A673 (cell line): Measurements from ENCODE around the gene CCDC183. TPM values are rescaled to one million over a fixed set of nuclear protein-coding genes. Genes with fewer than 3 reads are reported as not detected.
A peak's percentile ranks its signal among the peaks of the same experiment; 100 is the strongest.

Source experiments
- Bru-seq: library from RNA; stranded (reverse); fragments of 400-500 nt; gene quantifications from one replicate; lab custom pipeline; 2021; lab: Mats Ljungman, UMichigan
- BruChase-seq, 2 experiments: library from RNA; stranded (reverse); fragments of 400-500 nt; gene quantifications; one replicate each; lab custom pipeline; 2021; lab: Mats Ljungman, UMichigan
- BruUV-seq: library from RNA; stranded (reverse); fragments of 400-500 nt; replicated peaks from 2 replicates; lab custom pipeline; 2021; lab: Mats Ljungman, UMichigan
- CTCF ChIA-PET: fragments of 300-600 bp; sonication (Branson Sonifier 250); formaldehyde crosslinking; loops from one replicate; lab custom pipeline; 2022; ENCODE audit warnings: antibody characterized with exemption; lab: Charles Lee
- POLR2A ChIA-PET: fragments of 300-600 bp; sonication (Branson Sonifier 250); formaldehyde crosslinking; loops from one replicate; lab custom pipeline; 2022; ENCODE audit warnings: antibody characterized with exemption; ENCODE audit not compliant: low non-redundant PET; lab: Charles Lee
- DNase-seq: peaks from one replicate; pipeline ENCODE4 v3.0.0-alpha.2; 2015; ENCODE audit warnings: low spot score
- H3K27ac ChIP-seq: fragments of 200-600 bp; sonication (generic); 2 replicates; pipeline ENCODE4 v1.5.1; 2016; ENCODE audit warnings: mixed run types, low read depth, mild to moderate bottlenecking, mixed read lengths, antibody characterized with exemption, low read length; ENCODE audit not compliant: poor library complexity, severe bottlenecking
- H3K27me3 ChIP-seq: fragments of 200-600 bp; sonication (generic); replicated peaks from 2 replicates; pipeline ENCODE4 v1.6.1; 2017; ENCODE audit warnings: mixed run types, low read depth, mild to moderate bottlenecking, mixed read lengths, antibody characterized with exemption, low read length; ENCODE audit not compliant: insufficient read depth, poor library complexity
- H3K36me3 ChIP-seq: fragments of 200-600 bp; sonication (generic); 2 replicates; pipeline ENCODE4 v1.6.1; 2016; ENCODE audit warnings: mixed run types, mild to moderate bottlenecking, mixed read lengths, antibody characterized with exemption, low read length; ENCODE audit not compliant: insufficient read depth, poor library complexity, severe bottlenecking
- H3K4me1 ChIP-seq: fragments of 200-600 bp; sonication (generic); 2 replicates; pipeline ENCODE4 v1.6.1; 2017; ENCODE audit warnings: mixed run types, mild to moderate bottlenecking, mixed read lengths, antibody characterized with exemption, low read length; ENCODE audit not compliant: insufficient read depth, poor library complexity, severe bottlenecking
- H3K4me3 ChIP-seq: fragments of 200-600 bp; sonication (generic); 2 replicates; pipeline ENCODE4 v1.5.1; 2016; ENCODE audit warnings: low read depth, mixed run types, mild to moderate bottlenecking, mixed read lengths, low read length; ENCODE audit not compliant: poor library complexity, severe bottlenecking
- H3K9me3 ChIP-seq: fragments of 200-600 bp; sonication (generic); 2 replicates; pipeline ENCODE4 v1.6.1; 2016; ENCODE audit warnings: mixed run types, low read depth, mild to moderate bottlenecking, mixed read lengths, antibody characterized with exemption, low read length; ENCODE audit not compliant: poor library complexity, severe bottlenecking
- EZH2 ChIP-seq: fragments of 200-600 bp; sonication (generic); IDR thresholded peaks from 2 replicates; pipeline ENCODE4 v1.6.1; 2017; ENCODE audit warnings: borderline replicate concordance, low read depth, mild to moderate bottlenecking, mixed read lengths, antibody characterized with exemption, low read length; ENCODE audit not compliant: poor library complexity, severe bottlenecking
- intact Hi-C: fragments of 100-400 bp; cut with micrococcal nuclease; formaldehyde crosslinking; loops from one replicate; pipeline ENCODE4 v1.10.0; 2022; ENCODE audit not compliant: unreplicated experiment
- long read RNA-seq: library from polyadenylated mRNA; stranded (forward); transcript quantifications from one replicate; pipeline ENCODE4 v2.0.0, GENCODE V29; 2022
- total RNA-seq: library from RNA; stranded (reverse); gene quantifications from 2 replicates; pipeline ENCODE4 v1.2.3, GENCODE V29; 2021
- TF ChIP-seq, protein P1 (sequence below): fragments of 300-800, 200-600 bp; sonication (generic); conservative IDR thresholded peaks from 2 replicates; pipeline ENCODE4 v1.5.1; 2017; ENCODE audit warnings: low read depth, mild to moderate bottlenecking, antibody characterized with exemption, low read length, moderate library complexity, mixed read lengths

Gene CCDC183
- total RNA-seq: 0.46 TPM in 1 of 2 replicates, not detected in the other
- Bru-seq, nascent RNA: percentile 41 among the genes with signal in this experiment
- percentile 49 among the genes with signal in this experiment for BruChase-seq, experiment 1, labeled RNA remaining after a 2-hour chase
- percentile 51 among the genes with signal in this experiment for BruChase-seq, experiment 2, labeled RNA remaining after a 6-hour chase
- long read RNA-seq, partial matches to known transcripts: 0 of 2 reads
- long read RNA-seq, other reads (novel, unspliced or antisense): 1 of 2 reads

DNA sequence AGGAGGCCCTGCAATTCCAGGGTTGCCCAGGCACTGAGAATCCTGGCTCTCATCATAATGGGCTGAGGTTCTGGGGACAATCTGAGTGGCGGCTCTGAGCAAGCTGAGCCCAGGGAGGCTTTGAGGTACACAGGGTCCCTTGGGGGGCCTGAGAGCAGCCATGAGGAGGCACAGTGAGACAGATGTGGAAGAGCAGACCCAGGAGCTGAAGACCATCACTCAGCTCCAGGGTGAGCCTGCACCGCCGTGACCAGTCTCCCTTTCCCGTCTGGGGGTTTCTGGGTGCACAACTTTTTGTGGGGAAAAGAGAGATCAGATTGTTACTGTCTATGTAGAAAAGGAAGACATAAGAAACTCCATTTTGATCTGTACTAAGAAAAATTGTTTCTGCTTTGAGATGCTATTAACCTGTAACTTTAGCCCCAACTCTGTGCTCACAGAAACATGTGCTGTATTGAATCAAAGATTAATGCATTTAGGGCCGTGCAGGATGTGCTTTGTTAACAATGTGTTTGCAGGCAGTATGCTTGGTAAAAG lies at the start of gene CCDC183:
Gene CCDC183, plus strand, starts transcription at position 101 of the 537 bp plus-strand sequence. Its CDS starts 60 bp downstream, at position 161.
- Histone ChIP-seq H3K9me3 (no peaks in the 10 kb centered on the region), H3K27me3 (no peaks in the 10 kb centered on the region), H3K4me1 (peaks cover 30% of the 10 kb centered on the region), H3K36me3 (no peaks in the 10 kb centered on the region), H3K4me3 (no peak within 1 kb of the TSS), H3K27ac (no peak within 1 kb of the TSS)
- TF ChIP-seq, protein P1, sequence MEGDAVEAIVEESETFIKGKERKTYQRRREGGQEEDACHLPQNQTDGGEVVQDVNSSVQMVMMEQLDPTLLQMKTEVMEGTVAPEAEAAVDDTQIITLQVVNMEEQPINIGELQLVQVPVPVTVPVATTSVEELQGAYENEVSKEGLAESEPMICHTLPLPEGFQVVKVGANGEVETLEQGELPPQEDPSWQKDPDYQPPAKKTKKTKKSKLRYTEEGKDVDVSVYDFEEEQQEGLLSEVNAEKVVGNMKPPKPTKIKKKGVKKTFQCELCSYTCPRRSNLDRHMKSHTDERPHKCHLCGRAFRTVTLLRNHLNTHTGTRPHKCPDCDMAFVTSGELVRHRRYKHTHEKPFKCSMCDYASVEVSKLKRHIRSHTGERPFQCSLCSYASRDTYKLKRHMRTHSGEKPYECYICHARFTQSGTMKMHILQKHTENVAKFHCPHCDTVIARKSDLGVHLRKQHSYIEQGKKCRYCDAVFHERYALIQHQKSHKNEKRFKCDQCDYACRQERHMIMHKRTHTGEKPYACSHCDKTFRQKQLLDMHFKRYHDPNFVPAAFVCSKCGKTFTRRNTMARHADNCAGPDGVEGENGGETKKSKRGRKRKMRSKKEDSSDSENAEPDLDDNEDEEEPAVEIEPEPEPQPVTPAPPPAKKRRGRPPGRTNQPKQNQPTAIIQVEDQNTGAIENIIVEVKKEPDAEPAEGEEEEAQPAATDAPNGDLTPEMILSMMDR: no peak
- TF ChIP-seq EZH2: no peak
- ChIA-PET CTCF (no interaction called here), POLR2A (no interaction called here)
- BruUV-seq: no TSS peak
- intact Hi-C loops: no loop called here
- no peak for DNase-seq

DNA sequence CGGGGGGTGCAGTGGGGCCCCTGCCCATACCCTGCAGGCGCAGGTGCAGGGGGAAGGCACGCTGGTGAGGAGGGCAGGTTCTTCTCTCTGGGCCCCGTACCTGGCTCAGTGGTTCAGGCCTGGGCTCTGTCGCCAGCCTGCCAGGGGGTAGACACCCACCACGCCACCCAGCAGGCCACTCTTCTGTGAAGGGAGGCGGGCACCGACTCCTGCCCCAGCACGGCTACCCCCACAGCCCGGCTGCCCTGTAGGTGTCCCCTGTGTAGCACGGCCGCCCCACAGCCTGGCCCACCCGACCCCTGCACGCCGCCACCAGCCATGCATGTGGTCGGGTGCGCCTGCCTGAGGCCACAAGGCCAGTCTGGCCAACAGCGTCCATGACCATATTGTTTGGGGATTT lies 49.5 kb upstream of the CCDC183 start:
- TF ChIP-seq EZH2: no peak
- TF ChIP-seq, protein P1: no peak
- Histone ChIP-seq H3K27me3 (no peaks in the 10 kb centered on the region), H3K27ac (no peak overlapping the region), H3K4me3 (no peak overlapping the region), H3K36me3 (no peaks in the 10 kb centered on the region), H3K4me1 (peaks cover 6% of the 10 kb centered on the region), H3K9me3 (peaks cover 5% of the 10 kb centered on the region)
- intact Hi-C loops: no loop called here
- no peak for DNase-seq
- no TSS peak for BruUV-seq
- POLR2A ChIA-PET: no interaction called here
- CTCF ChIA-PET: no interaction called here

DNA sequence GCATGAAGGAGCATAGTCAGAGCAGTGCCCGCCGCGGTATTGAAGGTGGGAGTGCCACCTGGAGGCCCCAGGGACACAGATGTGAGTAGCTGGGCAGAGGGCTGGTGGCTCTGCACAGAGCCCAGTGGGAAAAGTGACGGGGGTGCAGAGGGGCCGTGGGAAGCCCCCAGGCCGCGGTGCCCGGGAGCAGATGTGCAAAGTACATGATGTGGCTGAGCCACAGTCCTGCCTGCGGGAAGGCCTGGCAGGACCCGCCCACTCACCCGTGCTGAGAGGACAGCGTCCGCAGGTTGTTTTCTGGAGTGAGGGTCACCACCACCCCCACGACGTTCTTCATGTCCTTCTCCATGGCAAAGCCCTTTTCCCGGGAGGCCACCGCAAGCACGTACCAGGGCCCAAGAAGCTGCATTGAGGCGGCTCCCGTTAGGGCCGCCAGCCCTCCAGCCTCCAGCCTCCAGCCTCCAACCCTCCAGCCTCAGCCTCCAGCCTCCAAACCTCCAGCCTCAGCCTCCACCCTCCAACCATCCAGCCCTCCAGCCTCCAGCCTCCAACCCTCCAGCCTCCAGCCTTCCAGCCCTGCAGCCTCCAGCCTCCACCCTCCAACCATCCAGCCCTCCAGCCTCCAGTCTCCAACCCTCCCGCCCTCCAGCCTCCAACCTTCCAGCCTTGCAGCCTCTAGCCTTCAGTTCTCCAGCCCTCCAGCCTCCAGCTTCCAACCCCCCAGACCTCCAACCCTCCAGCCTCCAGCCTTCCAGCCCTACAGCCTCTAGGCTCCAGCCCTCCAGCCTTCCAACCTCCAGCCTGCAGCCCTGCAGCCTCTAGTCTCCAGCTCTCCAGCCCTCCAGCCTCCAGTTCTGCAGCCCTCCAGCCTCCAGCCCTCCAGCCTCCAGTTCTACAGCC lies 48.7 kb upstream of the CCDC183 start:
- BruUV-seq: no TSS peak
- Histone ChIP-seq H3K27ac (no peak overlapping the region), H3K4me3 (no peak overlapping the region), H3K27me3 (no peaks in the 10 kb centered on the region), H3K36me3 (no peaks in the 10 kb centered on the region), H3K4me1 (no peaks in the 10 kb centered on the region), H3K9me3 (peaks cover 7% of the 10 kb centered on the region)
- TF ChIP-seq EZH2: no peak
- DNase-seq: no peak
- intact Hi-C loops: no loop called here
- CTCF ChIA-PET: no interaction called here
- POLR2A ChIA-PET: no interaction called here
